ENCODE results near the gene NSD1. TPM values are rescaled to one million over a fixed set of nuclear protein-coding genes. Genes with fewer than 3 reads are reported as not detected.

The NSD1 gene
- total RNA-seq, 1 donor from 2014 or later, result 45.4 TPM

DNA sequence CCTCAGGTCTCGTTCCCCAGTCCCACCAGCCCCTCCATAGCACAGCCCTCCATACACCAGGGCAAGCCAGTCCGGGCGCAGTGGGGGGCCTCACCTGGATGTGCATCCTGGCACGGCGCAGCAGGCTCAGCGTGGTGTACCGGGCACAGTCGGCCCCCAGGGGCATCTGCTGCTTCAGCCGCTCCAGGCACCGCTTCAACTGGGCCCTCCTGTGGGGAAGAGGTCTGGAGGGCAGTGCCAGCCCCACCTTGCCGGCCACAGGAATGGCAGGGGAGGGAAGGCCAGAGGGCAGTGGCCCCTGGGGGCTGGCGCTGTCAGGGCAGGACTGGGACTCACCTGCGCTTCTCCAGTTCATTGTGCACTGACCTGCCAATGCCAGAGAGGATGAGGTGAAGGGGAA lies 176.8 kb downstream of the NSD1 start:
- H3K4me3 ChIP-seq, result no peak overlapping the region
- H3K9me3 ChIP-seq, result no peaks in the 10 kb centered on the region
- TF ChIP-seq POLR2A (IDR thresholded peaks at IDR 0.05) (no peak), POLR2AphosphoS5 (IDR thresholded peaks at IDR 0.05; ENCODE audit: insufficient read depth in 1 of 2, low read depth in 1 of 2) (no peak)
- TF ChIP-seq, protein P1, sequence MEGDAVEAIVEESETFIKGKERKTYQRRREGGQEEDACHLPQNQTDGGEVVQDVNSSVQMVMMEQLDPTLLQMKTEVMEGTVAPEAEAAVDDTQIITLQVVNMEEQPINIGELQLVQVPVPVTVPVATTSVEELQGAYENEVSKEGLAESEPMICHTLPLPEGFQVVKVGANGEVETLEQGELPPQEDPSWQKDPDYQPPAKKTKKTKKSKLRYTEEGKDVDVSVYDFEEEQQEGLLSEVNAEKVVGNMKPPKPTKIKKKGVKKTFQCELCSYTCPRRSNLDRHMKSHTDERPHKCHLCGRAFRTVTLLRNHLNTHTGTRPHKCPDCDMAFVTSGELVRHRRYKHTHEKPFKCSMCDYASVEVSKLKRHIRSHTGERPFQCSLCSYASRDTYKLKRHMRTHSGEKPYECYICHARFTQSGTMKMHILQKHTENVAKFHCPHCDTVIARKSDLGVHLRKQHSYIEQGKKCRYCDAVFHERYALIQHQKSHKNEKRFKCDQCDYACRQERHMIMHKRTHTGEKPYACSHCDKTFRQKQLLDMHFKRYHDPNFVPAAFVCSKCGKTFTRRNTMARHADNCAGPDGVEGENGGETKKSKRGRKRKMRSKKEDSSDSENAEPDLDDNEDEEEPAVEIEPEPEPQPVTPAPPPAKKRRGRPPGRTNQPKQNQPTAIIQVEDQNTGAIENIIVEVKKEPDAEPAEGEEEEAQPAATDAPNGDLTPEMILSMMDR (IDR thresholded peaks at IDR 0.05), result no peak
- H3K27me3 ChIP-seq, result no peaks in the 10 kb centered on the region
- intact Hi-C loops (cut with DNase I), result loop anchor here (10.0 kb wide), 1 partner anchor 144 kb away; no protein-coding TSS in a partner anchor
- H3K36me3 ChIP-seq, result no peaks in the 10 kb centered on the region
- DNase-seq (ENCODE audit: extremely low spot score in 2 of 2), result no peak
- H3K4me1 ChIP-seq, result peaks cover 39% of the 10 kb centered on the region
- no peak overlapping the region for H3K27ac ChIP-seq

DNA sequence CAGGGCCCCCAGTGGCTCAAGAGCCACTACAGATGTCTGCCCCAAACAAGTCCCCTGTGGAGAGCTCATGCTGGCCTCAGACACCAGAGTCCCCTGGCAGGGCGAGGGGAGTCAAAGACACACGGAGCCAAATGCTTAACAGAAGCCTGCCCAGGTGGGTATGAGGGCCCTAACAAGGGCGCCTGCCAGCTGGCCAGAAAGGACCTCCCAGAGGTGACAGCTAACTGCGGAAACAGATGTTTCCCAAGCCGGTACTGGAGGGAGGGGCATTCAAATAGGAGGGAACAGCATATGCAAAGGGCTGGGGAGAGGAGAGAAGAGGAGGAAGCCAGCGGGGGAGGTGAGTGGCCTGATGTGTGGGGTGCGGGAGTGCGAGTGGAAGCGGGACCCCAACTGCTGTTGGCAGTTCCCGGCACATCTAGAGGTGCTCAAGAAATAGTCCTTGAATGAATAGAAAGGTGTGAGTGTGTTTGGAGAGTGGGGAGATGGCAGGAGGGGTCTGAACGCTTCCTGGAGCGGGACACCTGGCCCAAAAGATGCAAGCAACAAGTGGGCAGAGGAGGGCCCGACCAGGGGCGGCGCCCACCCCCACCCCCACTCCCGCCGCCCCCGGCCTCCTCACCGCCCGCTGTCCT lies 177.3 kb downstream of the NSD1 start:
- no peaks in the 10 kb centered on the region for H3K27me3 ChIP-seq
- H3K36me3 ChIP-seq, result no peaks in the 10 kb centered on the region
- H3K4me1 ChIP-seq, result peaks cover 33% of the 10 kb centered on the region
- no peak overlapping the region for H3K27ac ChIP-seq
- DNase-seq (ENCODE audit: extremely low spot score in 2 of 2), result no peak
- TF ChIP-seq, protein P1 (IDR thresholded peaks at IDR 0.05), result no peak
- TF ChIP-seq POLR2AphosphoS5 (IDR thresholded peaks at IDR 0.05; ENCODE audit: insufficient read depth in 1 of 2, low read depth in 1 of 2) (no peak), POLR2A (IDR thresholded peaks at IDR 0.05) (no peak)
- H3K9me3 ChIP-seq, result no peaks in the 10 kb centered on the region
- peak overlapping the region; percentile 44 to 48 for H3K4me3 ChIP-seq
- intact Hi-C loops (cut with DNase I), result loop anchor here (10.0 kb wide), 1 partner anchor 144 kb away; no protein-coding TSS in a partner anchor

DNA sequence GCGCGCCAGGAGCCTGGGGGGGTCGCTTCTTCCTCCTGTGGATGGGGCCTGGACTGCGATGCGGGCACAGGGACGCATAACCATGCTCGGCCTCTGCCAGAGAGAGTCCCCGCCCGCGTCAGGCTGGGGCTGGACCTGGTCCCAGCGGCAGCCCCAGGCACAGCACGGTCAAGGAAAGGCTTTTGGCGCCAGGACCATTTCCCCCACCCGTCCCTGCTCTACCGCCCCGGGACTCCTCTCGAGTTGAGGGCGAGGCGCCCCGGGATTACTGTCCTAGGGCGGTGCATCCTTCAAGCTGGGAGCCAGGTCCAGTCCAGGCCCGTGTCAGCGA lies 177.8 kb downstream of the NSD1 start:
- no peak overlapping the region for H3K27ac ChIP-seq
- H3K9me3 ChIP-seq, result no peaks in the 10 kb centered on the region
- DNase-seq (ENCODE audit: extremely low spot score in 2 of 2), result no peak
- no peaks in the 10 kb centered on the region for H3K27me3 ChIP-seq
- no peaks in the 10 kb centered on the region for H3K36me3 ChIP-seq
- TF ChIP-seq, protein P1 (IDR thresholded peaks at IDR 0.05), result no peak
- TF ChIP-seq POLR2AphosphoS5 (IDR thresholded peaks at IDR 0.05; ENCODE audit: insufficient read depth in 1 of 2, low read depth in 1 of 2) (no peak), POLR2A (IDR thresholded peaks at IDR 0.05) (no peak)
- peak overlapping the region; percentile 44 to 48 for H3K4me3 ChIP-seq
- intact Hi-C loops (cut with DNase I), result loop anchor here (10.0 kb wide), 1 partner anchor 143 kb away; no protein-coding TSS in a partner anchor
- peaks cover 28% of the 10 kb centered on the region for H3K4me1 ChIP-seq

DNA sequence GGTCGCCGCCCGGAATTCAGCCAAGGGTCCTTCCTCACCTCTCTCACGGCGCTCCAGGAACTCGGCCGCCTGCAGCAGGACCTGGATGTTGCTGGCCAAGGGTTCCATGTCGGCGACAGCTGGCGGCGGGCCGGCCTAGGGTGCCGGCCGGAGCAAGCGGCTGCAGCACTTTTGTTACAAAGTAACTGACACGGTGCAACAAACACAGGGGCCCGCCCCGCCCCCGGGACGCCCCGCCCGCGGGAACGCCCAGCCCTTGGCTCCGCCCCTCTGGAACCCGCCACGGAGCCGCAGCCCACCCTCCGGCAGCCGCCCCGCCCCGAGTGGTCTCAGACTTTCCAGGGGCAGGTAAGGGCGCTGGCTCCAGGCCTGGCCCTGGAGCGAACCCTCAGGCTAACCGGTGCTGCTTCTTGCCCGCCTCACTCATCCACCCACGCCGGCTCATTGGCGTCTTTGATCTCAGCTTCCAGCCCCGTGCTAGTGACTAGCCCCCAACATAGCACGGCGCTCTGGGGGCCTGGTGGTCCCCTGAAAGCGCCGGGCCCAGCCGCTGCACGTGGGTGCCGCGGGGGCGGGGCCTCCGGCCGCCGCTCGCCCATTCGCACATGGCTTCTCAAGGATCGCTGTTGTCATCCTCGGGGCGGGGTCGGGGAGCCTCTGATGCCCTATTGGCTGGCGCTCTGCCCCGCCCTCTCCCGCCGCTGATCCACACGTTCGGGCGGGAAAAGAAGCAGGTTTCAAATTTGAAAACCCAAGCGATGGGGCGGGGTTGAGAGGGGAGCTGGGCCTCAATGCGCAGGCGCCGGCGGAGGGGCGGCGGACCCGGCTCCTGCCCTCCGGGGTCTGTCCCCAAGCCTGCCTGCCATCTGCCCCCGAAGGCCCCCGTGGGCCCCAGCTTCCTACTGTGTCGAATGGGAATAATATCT lies 178.4 kb downstream of the NSD1 start, which contains the start of gene MXD3:
Gene MXD3, minus strand, starts transcription at position 176 of the 926 bp plus-strand sequence. Its CDS starts 68 bp downstream, at position 108.
- Histone ChIP-seq H3K4me3 (peak within 1 kb of the TSS; percentile 44 to 48), H3K27ac (no peak within 1 kb of the TSS), H3K9me3 (no peaks in the 10 kb centered on the region), H3K27me3 (no peaks in the 10 kb centered on the region), H3K36me3 (no peaks in the 10 kb centered on the region), H3K4me1 (peaks cover 25% of the 10 kb centered on the region)
- no peak for DNase-seq (ENCODE audit: extremely low spot score in 2 of 2)
- intact Hi-C loops (cut with DNase I), result loop anchor here (2.0 to 10.0 kb wide), 2 partner anchors 143 to 185 kb away; partner anchors contain the start of gene PDLIM7
- TF ChIP-seq, protein P1 (IDR thresholded peaks at IDR 0.05), result no peak
- TF ChIP-seq POLR2AphosphoS5 (IDR thresholded peaks at IDR 0.05; ENCODE audit: insufficient read depth in 1 of 2, low read depth in 1 of 2), result peak in 1 of 2 donors; percentile 37

Measured in vagina (tissue), 2 donors.